ENCODE results near the gene KNDC1.

KNDC1 gene

DNA sequence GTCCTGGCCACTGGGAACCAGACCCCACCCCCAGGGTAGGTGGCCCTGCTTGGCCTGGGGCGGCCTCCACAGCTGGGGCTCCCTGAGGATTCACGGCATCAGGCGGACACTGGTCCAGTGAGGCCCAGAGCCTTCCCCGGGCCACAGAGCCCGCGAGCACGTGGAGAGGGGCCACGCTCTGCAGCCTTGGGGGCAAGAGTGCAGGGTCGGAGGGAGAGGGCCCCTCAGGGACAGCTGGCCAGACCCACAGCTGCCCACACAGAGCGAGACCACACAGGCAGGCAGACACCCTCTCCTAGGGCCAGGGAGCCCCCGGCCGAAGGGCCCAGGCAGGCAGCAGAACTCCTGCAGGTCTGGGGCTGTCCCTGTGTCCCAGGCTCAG, 88.3 kb downstream of the KNDC1 start:
- H3K4me3 Mint-ChIP-seq: no peak overlapping the region
- H3K36me3 Mint-ChIP-seq (ENCODE audit: insufficient read depth): no peaks in the 10 kb centered on the region
- ATAC-seq (replicated peaks): no peak
- no peaks in the 10 kb centered on the region for H3K9me3 Mint-ChIP-seq
- DNase-seq: no peak
- no peak overlapping the region for H3K27ac Mint-ChIP-seq
- H3K27me3 Mint-ChIP-seq: peaks cover 12 to 34% of the 10 kb centered on the region in 2 donors
- H3K4me1 Mint-ChIP-seq (ENCODE audit: low read depth in 2 of 2): peaks cover 3 to 4% of the 10 kb centered on the region in 2 donors

DNA sequence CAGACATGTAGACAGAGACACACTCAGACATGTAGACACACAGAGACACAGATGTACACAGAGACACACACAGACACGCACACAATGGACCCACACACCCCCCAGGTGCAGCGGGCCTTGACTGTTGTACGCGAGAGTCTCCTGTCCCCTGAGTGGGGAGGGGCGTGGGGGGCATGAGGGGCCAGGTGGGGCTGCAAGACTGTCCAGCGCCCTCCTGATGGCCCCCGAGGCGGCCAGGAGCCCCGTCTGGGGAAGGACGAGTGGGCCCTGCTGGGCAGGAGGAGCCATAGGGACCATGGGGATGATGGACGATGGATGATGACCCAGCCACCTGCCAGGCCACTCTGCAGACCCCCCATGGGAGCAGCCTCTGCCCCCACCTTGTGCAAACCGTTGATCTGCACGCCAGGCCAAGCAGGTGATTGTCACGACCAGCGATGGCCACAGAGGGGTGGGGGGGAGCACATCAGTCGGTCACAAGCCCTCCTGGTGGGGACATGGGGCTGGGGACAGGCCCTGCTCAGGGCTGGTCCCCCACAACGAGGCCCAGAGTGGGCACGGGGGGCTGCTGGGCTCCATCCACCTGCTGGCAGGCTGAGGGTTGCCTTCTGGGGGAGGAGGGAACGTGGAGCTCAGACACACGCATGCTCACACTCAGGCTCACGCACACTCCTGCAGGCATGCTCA, 89.2 kb downstream of the KNDC1 start:
- no peak overlapping the region for H3K4me3 Mint-ChIP-seq
- ATAC-seq (replicated peaks) (no peak), DNase-seq (no peak)
- H3K27me3 Mint-ChIP-seq: peaks cover 12 to 25% of the 10 kb centered on the region in 2 donors
- H3K36me3 Mint-ChIP-seq (ENCODE audit: insufficient read depth): no peaks in the 10 kb centered on the region
- no peak overlapping the region for H3K27ac Mint-ChIP-seq
- H3K9me3 Mint-ChIP-seq: no peaks in the 10 kb centered on the region
- H3K4me1 Mint-ChIP-seq (ENCODE audit: low read depth in 2 of 2): peaks cover 3 to 4% of the 10 kb centered on the region in 2 donors

DNA sequence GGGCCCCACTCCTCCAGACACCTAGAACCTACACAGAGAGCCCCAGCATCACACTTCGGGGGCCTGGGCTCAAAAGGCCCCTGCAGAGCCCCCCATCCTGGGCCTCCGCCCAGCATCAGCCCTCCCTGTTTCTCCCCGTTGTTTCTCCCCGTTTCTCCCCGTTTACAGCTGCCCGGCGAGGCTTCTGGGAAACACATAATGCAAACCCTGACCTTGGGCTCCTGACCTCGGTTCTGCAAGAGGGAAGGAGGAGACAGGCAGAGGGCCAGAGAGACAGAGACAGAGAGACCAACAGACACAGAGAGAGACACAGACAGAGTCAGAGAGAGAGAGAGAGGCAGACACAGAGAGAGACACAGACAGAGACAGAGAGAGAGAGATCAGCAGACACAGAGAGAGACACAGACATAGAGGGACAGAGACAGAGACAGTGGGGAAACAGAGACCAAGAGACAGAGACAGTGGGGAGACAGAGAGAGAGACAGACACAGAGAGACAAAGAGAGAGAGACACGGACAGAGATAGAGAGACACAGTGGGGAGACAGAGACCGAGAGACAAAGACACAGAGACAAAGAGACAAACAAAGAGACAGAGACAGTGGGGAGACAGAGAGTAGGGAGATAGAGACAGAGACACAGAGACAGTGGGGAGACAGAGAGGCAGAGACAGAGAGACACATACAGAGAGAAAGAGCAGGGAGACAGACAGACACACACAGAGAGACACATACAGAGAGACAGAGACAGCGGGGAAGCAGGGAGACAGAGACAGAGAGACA, 90.1 kb downstream of the KNDC1 start:
- Mint-ChIP-seq H3K4me1 (ENCODE audit: low read depth in 2 of 2) (peaks cover 3 to 4% of the 10 kb centered on the region in 2 donors), H3K27ac (peak overlapping the region; percentile 4 to 22), H3K4me3 (no peak overlapping the region), H3K9me3 (no peaks in the 10 kb centered on the region), H3K36me3 (ENCODE audit: insufficient read depth) (no peaks in the 10 kb centered on the region), H3K27me3 (peaks cover 12 to 21% of the 10 kb centered on the region in 2 donors)
- DNase-seq: no peak
- no peak for ATAC-seq (replicated peaks)

DNA sequence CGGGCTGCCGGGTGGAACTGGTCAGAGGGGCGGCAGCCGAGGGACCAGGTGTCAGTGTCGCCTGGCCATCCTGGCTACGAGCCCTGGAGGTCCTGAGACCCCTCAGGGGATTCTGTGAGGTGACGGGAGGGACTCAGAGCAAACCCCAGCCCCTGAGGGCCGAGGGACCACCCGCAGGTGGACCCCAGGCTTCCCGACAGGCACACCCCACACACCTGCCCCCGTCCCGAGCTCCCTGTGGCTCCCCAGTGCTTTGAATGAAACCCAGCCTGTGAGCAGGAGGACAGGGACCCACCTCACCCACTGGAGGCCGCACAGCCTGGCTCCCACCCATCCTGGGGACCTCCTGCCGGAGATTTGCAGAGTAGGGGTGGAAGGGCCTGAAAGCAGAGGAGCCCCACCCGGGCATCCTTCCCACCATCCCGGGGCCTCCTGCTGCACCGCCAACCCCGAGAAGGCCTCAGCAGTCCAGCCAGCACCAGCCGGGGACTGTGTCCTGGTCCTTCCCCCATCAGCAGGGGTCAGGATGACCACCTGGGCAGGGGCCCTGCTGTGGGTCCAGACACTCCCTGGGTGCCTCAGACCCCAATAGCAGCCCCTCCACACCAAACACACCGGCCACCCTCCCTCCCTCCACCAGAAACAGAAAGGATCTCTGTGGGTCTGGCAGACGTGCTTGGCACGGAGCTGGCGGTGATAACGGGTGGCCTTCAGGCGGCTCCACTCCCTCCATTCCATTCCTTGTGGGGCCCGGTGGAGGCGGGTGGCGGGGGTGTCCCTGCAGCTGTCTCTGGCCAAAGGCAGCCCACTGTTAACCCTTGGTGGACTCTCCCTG, 91.6 kb downstream of the KNDC1 start:
- Mint-ChIP-seq H3K4me1 (ENCODE audit: low read depth in 2 of 2) (peaks cover 3 to 4% of the 10 kb centered on the region in 2 donors), H3K27ac (no peak overlapping the region), H3K4me3 (no peak overlapping the region), H3K36me3 (ENCODE audit: insufficient read depth) (no peaks in the 10 kb centered on the region), H3K9me3 (no peaks in the 10 kb centered on the region), H3K27me3 (peaks cover 12 to 18% of the 10 kb centered on the region in 2 donors)
- DNase-seq (no peak), ATAC-seq (replicated peaks) (no peak)

DNA sequence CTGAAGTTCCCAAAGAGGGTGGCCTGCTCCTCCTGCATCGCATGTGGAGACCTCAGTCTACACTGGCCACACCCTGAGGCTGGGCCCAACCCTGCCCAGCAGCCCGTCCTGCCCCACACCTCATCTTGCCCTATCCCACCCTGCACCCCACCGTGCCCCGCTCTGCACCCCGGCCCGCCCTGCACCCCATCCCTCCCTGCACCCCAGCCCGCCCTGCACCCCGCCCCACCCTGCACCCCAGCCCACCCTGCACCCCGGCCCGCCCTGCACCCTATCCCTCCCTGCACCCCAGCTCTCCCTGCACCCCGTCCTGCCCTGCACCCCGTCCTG, 92.2 kb downstream of the KNDC1 start:
- peaks cover 9 to 13% of the 10 kb centered on the region in 2 donors for H3K27me3 Mint-ChIP-seq

DNA sequence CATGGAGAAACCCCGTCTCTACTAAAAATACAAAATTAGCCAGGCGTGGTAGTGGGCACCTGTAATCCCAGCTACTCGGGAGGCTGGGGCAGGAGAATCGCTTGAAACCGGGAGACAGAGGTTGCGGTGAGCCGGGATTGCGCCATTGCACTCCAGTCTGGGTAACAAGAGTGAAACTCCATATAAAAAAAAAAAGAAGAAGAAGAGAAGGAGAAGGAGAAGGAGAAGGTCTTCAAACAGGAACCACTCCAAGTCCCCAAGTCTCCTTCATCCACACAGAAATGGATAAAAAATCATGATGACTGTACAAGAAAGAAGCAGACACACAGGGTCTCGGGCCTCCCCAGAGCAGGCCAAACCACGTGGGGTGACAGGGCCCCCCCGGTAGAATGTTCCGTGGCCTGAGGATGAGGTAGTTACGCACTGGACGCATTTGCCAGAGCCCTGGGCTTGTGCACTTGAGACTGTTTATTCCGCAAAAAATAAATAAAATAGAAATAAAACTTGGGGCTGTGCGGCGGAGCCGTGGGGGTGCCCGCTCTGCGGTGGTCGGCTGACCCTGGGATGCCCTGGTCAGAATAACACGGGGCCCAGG, 93.4 kb downstream of the KNDC1 start:
- Mint-ChIP-seq H3K4me1 (ENCODE audit: low read depth in 2 of 2) (peaks cover 8 to 13% of the 10 kb centered on the region in 2 donors), H3K27me3 (peaks cover 7 to 9% of the 10 kb centered on the region in 2 donors), H3K4me3 (no peak overlapping the region), H3K9me3 (no peaks in the 10 kb centered on the region), H3K27ac (no peak overlapping the region), H3K36me3 (ENCODE audit: insufficient read depth) (no peaks in the 10 kb centered on the region)
- DNase-seq (no peak), ATAC-seq (replicated peaks) (no peak)

More for the DNA sequence above, 92.2 kb downstream of the KNDC1 start:
- peaks cover under 1 to 4% of the 10 kb centered on the region in 2 donors for H3K4me1 Mint-ChIP-seq (ENCODE audit: low read depth in 2 of 2)
- no peaks in the 10 kb centered on the region for H3K9me3 Mint-ChIP-seq
- DNase-seq: no peak
- no peak for ATAC-seq (replicated peaks)
- no peaks in the 10 kb centered on the region for H3K36me3 Mint-ChIP-seq (ENCODE audit: insufficient read depth)
- no peak overlapping the region for H3K4me3 Mint-ChIP-seq
- H3K27ac Mint-ChIP-seq: no peak overlapping the region

DNA sequence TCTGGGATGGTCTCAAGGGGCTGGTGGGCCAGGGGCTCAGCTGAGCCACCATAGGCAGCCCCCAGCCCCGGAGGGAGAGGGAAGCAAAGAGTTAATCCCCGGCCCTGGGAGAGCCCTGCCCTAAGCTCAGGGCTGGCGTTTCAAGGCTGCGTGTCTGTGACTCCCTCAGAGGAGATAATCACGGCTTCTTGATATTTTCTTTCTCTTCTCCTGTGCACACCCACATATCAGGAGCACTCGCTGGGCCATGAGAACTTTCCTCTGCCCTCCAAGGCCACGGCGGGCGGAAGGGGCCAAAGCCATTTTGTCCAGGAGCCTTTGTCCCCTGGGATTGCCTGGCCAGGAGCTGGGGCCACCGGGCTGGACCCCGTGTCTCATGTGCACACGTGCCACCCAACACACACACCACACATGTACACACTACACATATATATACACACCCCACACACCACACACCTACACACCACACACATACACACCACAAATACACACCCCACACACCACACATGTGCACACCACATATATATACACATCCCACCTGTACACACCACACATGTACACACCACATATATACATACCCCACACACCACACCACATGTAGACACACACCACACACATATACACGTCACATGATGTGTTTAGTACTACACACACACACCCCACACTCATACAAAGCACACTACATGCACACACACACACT, 94.6 kb downstream of the KNDC1 start:
- H3K4me1 Mint-ChIP-seq (ENCODE audit: low read depth in 2 of 2): peaks cover 15 to 21% of the 10 kb centered on the region in 2 donors
- DNase-seq (no peak), ATAC-seq (replicated peaks) (no peak)
- H3K36me3 Mint-ChIP-seq (ENCODE audit: insufficient read depth): peaks cover 5% of the 10 kb centered on the region
- no peak overlapping the region for H3K4me3 Mint-ChIP-seq
- H3K27ac Mint-ChIP-seq: peak overlapping the region in 1 of 2 donors; percentile 44
- no peaks in the 10 kb centered on the region for H3K9me3 Mint-ChIP-seq
- peaks cover 0 to 7% of the 10 kb centered on the region in 2 donors for H3K27me3 Mint-ChIP-seq

DNA sequence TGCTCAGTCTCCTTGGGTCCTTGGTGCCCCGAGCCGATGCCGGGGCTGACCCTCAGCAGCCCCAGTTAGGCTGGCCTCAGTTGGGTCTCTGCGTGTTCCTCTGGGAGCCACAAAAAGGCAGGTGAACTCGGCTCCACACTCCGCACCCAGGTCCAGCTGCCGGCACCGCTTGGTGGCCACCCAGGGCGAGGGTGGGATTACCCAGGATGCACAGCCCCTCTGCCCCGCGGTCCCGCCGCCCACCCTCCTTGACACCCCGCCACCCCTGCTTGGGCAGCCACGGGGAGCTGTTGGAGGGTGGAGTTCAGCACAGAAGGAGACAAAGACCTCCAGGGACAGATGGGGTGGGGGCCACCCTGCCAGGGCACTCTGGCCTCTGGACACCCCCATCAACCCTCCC, 95.3 kb downstream of the KNDC1 start:
- ATAC-seq (replicated peaks) (no peak), DNase-seq (no peak)
- Mint-ChIP-seq H3K36me3 (ENCODE audit: insufficient read depth) (peaks cover 10% of the 10 kb centered on the region), H3K27ac (no peak overlapping the region), H3K9me3 (no peaks in the 10 kb centered on the region), H3K27me3 (peaks cover 0 to 3% of the 10 kb centered on the region in 2 donors), H3K4me3 (no peak overlapping the region), H3K4me1 (ENCODE audit: low read depth in 2 of 2) (peaks cover 22 to 25% of the 10 kb centered on the region in 2 donors)

DNA sequence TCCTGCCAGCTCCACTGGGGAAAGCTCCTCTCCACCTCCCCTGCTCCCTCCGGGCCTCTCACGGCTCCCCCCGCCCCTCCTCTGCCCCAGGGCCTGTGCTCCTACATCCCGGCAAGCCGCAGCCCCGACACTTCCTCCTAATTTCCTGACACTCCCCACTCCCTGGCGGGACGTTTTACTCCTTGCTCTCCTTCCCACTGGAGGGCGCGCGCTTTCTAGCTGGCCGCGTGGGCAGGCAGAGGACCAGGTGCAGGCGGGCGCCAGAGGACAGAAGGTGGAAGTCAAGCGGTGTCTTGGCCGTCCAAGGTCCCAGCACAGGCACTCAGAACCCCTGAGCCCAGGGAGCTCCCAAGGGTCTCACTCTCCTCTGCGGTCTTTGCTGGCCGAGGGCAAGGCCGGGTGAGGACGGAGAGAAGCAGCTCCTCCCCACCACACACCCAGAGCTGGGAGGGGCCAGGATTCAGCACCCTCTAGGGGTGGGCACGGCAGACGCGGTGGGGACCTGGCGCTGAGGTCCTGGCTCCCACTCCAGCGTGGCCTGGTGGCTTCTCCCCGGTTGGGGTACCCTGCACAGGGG, 97.6 kb downstream of the KNDC1 start:
- Mint-ChIP-seq H3K9me3 (no peaks in the 10 kb centered on the region), H3K4me1 (ENCODE audit: low read depth in 2 of 2) (peaks cover 31 to 39% of the 10 kb centered on the region in 2 donors), H3K27ac (peak overlapping the region; percentile 72 to 79), H3K36me3 (ENCODE audit: insufficient read depth) (peaks cover 23% of the 10 kb centered on the region), H3K27me3 (no peaks in the 10 kb centered on the region), H3K4me3 (peak overlapping the region; percentile 54 to 73)
- peak in 1 of 3 experiments; percentile 22 for DNase-seq
- no peak for ATAC-seq (replicated peaks)

DNA sequence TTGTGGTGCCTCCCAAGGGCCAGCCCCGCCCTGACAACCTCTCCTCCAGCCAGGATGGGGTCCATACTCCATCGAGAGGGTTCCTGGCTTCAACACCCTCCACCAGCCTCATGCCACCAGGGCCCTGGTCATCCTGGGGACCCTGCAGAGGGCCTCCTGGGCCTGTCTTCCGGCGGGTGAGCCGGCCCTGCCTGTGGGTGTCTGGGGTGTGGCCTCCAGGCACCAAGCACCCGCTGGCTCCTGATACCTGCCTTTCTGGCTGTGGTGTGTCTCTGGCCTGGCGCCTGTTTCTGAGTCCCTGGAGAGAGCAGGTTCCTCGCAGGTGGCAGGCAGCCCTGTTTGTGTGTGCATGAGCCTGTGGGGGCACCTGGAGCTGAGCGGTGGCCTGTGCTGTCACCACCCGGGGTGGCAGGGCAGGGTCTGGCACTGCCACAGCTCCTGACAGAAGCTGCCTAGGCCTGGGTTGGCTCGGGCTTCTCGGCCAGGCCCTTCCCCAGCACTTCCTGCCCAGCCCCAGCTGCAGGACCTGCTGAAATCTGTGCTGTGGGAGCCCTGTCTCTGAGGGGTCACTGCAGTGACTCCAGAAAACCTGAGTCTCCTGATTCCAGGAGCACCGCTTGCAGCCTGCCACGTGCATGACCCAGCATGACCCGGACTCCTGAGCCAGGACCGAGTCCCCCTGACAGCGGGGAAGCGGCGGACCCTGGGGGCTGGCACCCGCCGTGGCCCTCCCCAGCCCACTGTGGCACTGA, 98.2 kb downstream of the KNDC1 start:
- H3K36me3 Mint-ChIP-seq (ENCODE audit: insufficient read depth): peaks cover 23% of the 10 kb centered on the region
- no peaks in the 10 kb centered on the region for H3K27me3 Mint-ChIP-seq
- ATAC-seq (replicated peaks): peak; percentile 3
- DNase-seq: peak in 1 of 3 experiments; percentile 23
- H3K27ac Mint-ChIP-seq: peak overlapping the region; percentile 72 to 79
- H3K4me1 Mint-ChIP-seq (ENCODE audit: low read depth in 2 of 2): peaks cover 34 to 40% of the 10 kb centered on the region in 2 donors
- H3K9me3 Mint-ChIP-seq: no peaks in the 10 kb centered on the region
- peak overlapping the region; percentile 54 to 73 for H3K4me3 Mint-ChIP-seq

DNA sequence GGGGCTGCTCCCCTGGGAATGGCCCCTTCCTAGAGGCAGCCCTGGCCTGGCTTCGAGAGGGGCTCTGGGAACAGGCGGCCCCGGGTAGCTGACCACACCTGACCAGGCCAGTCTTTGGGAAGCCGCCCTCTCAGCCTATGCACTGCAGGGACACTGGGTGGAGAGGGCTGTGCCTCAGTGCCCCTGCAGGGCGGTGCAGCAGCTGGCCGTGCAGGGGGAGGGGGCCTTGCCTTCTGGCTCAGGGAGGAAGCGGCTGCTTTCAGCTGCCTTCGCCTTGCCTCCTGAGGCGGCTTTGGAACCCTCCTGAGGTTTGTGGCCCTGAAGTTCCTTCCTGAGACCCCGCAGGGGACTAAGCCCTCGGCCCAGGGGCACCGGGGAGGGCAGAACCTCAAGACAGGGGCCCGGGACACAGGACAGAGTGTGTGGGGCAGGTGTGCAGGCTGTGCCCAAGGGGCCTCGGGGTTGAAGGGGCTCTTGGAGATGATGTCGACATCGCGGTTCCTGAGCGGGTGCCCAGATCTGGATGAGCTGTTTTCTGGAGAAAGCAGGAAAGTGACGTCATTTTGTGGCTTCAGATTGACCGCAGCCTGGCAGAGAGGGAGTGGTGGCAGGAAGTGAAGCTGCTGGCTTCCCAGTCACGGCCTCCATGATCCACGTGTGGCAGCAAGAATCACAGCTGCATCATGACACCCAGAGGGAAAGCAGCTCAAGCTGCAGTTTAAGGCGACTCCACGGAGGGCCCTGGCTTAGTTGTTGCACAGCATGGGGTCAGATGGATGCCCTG, 99.0 kb downstream of the KNDC1 start:
- no peaks in the 10 kb centered on the region for H3K9me3 Mint-ChIP-seq
- peaks cover 29% of the 10 kb centered on the region for H3K36me3 Mint-ChIP-seq (ENCODE audit: insufficient read depth)
- peak; percentile 33 for ATAC-seq (replicated peaks)
- DNase-seq: peak; percentile 45 to 52 (median 51)
- peak overlapping the region; percentile 71 to 93 for H3K27ac Mint-ChIP-seq
- peak overlapping the region; percentile 46 to 77 for H3K4me3 Mint-ChIP-seq
- H3K27me3 Mint-ChIP-seq: no peaks in the 10 kb centered on the region
- peaks cover 41 to 48% of the 10 kb centered on the region in 2 donors for H3K4me1 Mint-ChIP-seq (ENCODE audit: low read depth in 2 of 2)

All from effector memory CD8-positive, alpha-beta T cell (primary cell).